Transverse colon (tissue), 4 donors: Measurements from ENCODE around the gene GIMAP8. TPM values are rescaled to one million over a fixed set of nuclear protein-coding genes. Genes with fewer than 3 reads are reported as not detected.

Source experiments
- DNase-seq: peaks from one replicate; pipeline ENCODE4 v3.0.0-alpha.2; 2019
- H3K27ac ChIP-seq, 4 donors: fragments of 200-600 bp; sonication (generic); 2 replicates each; pipeline ENCODE4 v1.5.1; 2016 to 2018; ENCODE audit warnings: inconsistent platforms in 4 of 4
- H3K27me3 ChIP-seq: fragments of 200-600 bp; sonication (generic); 2 replicates; pipeline ENCODE4 v1.5.1; 2017; ENCODE audit warnings: inconsistent platforms
- H3K36me3 ChIP-seq, 4 donors: fragments of 200-600 bp; sonication (generic); 2 replicates each; pipeline ENCODE4 v1.5.1; 2017 to 2019; ENCODE audit warnings: inconsistent platforms in 4 of 4
- H3K4me1 ChIP-seq, 4 donors: fragments of 200-600 bp; sonication (generic); 2 replicates each; pipeline ENCODE4 v1.5.1; 2017 to 2020; ENCODE audit warnings: inconsistent platforms in 4 of 4
- H3K4me3 ChIP-seq, 4 donors: fragments of 200-600 bp; sonication (generic); 1 replicate in 1 of 4; 2 replicates in 3 of 4; pipeline versions ENCODE4 v1.5.1 to v1.6.1; 2017 to 2019; ENCODE audit warnings: inconsistent platforms in 4 of 4
- H3K9me3 ChIP-seq, 2 donors: fragments of 200-600 bp; sonication (generic); 2 replicates each; pipeline ENCODE4 v1.5.1; 2017 to 2019; ENCODE audit warnings: inconsistent platforms in 2 of 2
- CTCF ChIP-seq, 5 experiments: fragments of 200-600 bp in 3 of 5; fragments of 450-650 bp in 2 of 5; sonication (generic) in 3 of 5; IDR thresholded peaks; 1 replicate in 2 of 5; 2 replicates in 3 of 5; pipeline ENCODE4 v1.5.1; 2016 to 2017; ENCODE audit warnings: antibody characterized with exemption in 5 of 5, inconsistent platforms in 3 of 5, mild to moderate bottlenecking in 2 of 5, moderate library complexity in 1 of 5
- EP300 ChIP-seq: sonication (generic); formaldehyde crosslinking; IDR thresholded peaks from one replicate; pipeline ENCODE4 v1.6.1; 2017; ENCODE audit warnings: antibody characterized with exemption, low read depth
- POLR2A ChIP-seq: fragments of 450-650 bp; IDR thresholded peaks from one replicate; pipeline ENCODE4 v1.6.1; 2016; ENCODE audit warnings: antibody characterized with exemption, mild to moderate bottlenecking, moderate library complexity
- POLR2AphosphoS5 ChIP-seq, 3 donors: sonication (generic); formaldehyde crosslinking; IDR thresholded peaks; one replicate each; pipeline ENCODE4 v1.6.1; 2016; ENCODE audit warnings: antibody characterized with exemption in 3 of 3
- WGBS, 2 donors: methylation state at CpG; one replicate each; pipeline ENCODE4 v1.1.5; 2018; ENCODE audit warnings: low coverage in 1 of 2; 5-methylcytosine and 5-hydroxymethylcytosine counted together
- in situ Hi-C, 4 donors: fragments of 200-750 bp; cut with MboI; loops; one replicate each; pipeline versions ENCODE4 v1.15.0 to v1.15.1; 2017; ENCODE audit warnings: low sequenced_read_pairs in 3 of 4, low pct_ligation_motif_present in 1 of 4, low pct_unique_long_range_greater_than_20kb in 1 of 4
- intact Hi-C: fragments of 100-400 bp; cut with DNase I; formaldehyde crosslinking; loops from one replicate; pipeline ENCODE4 v1.15.1; 2023; ENCODE audit warnings: low total_unique reads
- total RNA-seq, 4 donors: library from RNA; depleted of rRNA; stranded (reverse); fragments of >200 nt; gene quantifications; one replicate each; pipeline ENCODE4 v1.1.0, GENCODE V29; 2016

GIMAP8 gene
- total RNA-seq, 4 donors from 2014 or later = 1.5 to 4.3 (median 2.9) TPM

GRCh38 chr7:150430465-150431085 is 19.9 kb upstream of the GIMAP8 start:
- in situ Hi-C loops = loop anchor here in 2 of 4 donors (25.0 kb wide), 2 partner anchors 457 to 557 kb away; partner anchors contain the start of genes KCNH2 (in 1 of the 2) and NOS3 (in 1 of the 2)
- Histone ChIP-seq H3K36me3 (no peaks in the 10 kb centered on the region), H3K27ac (no peak overlapping the region), H3K4me1 (peaks cover 0 to 14% (median 8%) of the 10 kb centered on the region in 4 donors), H3K4me3 (no peak overlapping the region), H3K9me3 (no peaks in the 10 kb centered on the region), H3K27me3 (no peaks in the 10 kb centered on the region)
- 80 to 84% methylated on average over 2 to 14 of the region's 14 CpGs for WGBS, 2 donors
- no peak for DNase-seq
- intact Hi-C loops = no loop called here
- TF ChIP-seq CTCF (IDR thresholded peaks at IDR 0.05) (no peak), POLR2A (no peak), EP300 (no peak), POLR2AphosphoS5 (IDR thresholded peaks at IDR 0.05) (no peak)

- no peak overlapping the region for H3K4me3 ChIP-seq
- no peaks in the 10 kb centered on the region for H3K9me3 ChIP-seq
- in situ Hi-C loops (loop anchor here in 2 of 4 donors (25.0 kb wide), 2 partner anchors 455 to 555 kb away; partner anchors contain the start of genes KCNH2 (in 1 of the 2) and NOS3 (in 1 of the 2)), intact Hi-C loops (no loop called here)
- no peak for DNase-seq
- no peak overlapping the region for H3K27ac ChIP-seq
- no peaks in the 10 kb centered on the region for H3K27me3 ChIP-seq
- 88 to 92% methylated on average over 4 to 7 of the region's 7 CpGs for WGBS, 2 donors
- peaks cover 0 to 14% (median 8%) of the 10 kb centered on the region in 4 donors for H3K4me1 ChIP-seq
- TF ChIP-seq EP300 = no peak
- TF ChIP-seq CTCF (IDR thresholded peaks at IDR 0.05) = no peak
- TF ChIP-seq POLR2AphosphoS5 (IDR thresholded peaks at IDR 0.05) = no peak
- no peaks in the 10 kb centered on the region for H3K36me3 ChIP-seq
Observed at GRCh38 chr7:150431839-150432658, 18.4 kb upstream of the GIMAP8 start.

GRCh38 chr7:150432915-150433892 is 17.2 kb upstream of the GIMAP8 start:
- in situ Hi-C loops = loop anchor here in 2 of 4 donors (25.0 kb wide), 2 partner anchors 454 to 554 kb away; partner anchors contain the start of genes KCNH2 (in 1 of the 2) and NOS3 (in 1 of the 2)
- Histone ChIP-seq H3K9me3 (no peaks in the 10 kb centered on the region), H3K27ac (peak overlapping the region in 3 of 4 donors; percentile 32 to 36 (median 35)), H3K36me3 (no peaks in the 10 kb centered on the region), H3K4me1 (peaks cover 0 to 12% (median 8%) of the 10 kb centered on the region in 4 donors), H3K4me3 (no peak overlapping the region), H3K27me3 (no peaks in the 10 kb centered on the region)
- no peak for TF ChIP-seq CTCF (IDR thresholded peaks at IDR 0.05)
- no peak for TF ChIP-seq POLR2A
- no peak for TF ChIP-seq POLR2AphosphoS5 (IDR thresholded peaks at IDR 0.05)
- TF ChIP-seq EP300 = no peak
- intact Hi-C loops = no loop called here
- WGBS, 2 donors = 56 to 78% methylated on average over 5 to 14 of the region's 14 CpGs
- peak; percentile 25 for DNase-seq
